Placental pericyte (primary cell): ENCODE measurements around the gene VLDLR. TPM values are rescaled to one million over a fixed set of nuclear protein-coding genes. Genes with fewer than 3 reads are reported as not detected.

ENCODE experiments used
- total RNA-seq: library from RNA; depleted of rRNA; stranded (reverse); fragments of >200 nt; gene quantifications from 2 replicates; pipeline ENCODE4 v1.2.3, GENCODE V29; 2012

Gene VLDLR
- total RNA-seq, result 8.3 and 24.7 TPM in 2 replicates

GRCh38 chr9:2621722-2622460 lies at the start of gene VLDLR:
Gene VLDLR, plus strand, starts transcription at chr9:2621787. Its CDS starts 403 bp downstream, at chr9:2622190.

Other genes starting within 250 kb of the VLDLR start
- not detected in 2 replicates for gene KCNV2, start 95.7 kb downstream of the VLDLR start, total RNA-seq
- 50.6 and 65.0 TPM in 2 replicates for gene PUM3, start 222.3 kb downstream of the VLDLR start, total RNA-seq